RWPE1 (cell line): Measurements from ENCODE around the gene VEZF1.

Source experiments
- CTCF ChIA-PET: fragments of 350-600 bp; sonication (Branson Sonifier 250); formaldehyde crosslinking; extraction: SDS; loops from one replicate; lab custom pipeline; 2021; lab: Yijun Ruan, JAX
- POLR2A ChIA-PET: fragments of 400-600 bp; formaldehyde crosslinking; extraction: SDS; loops from one replicate; lab custom pipeline; 2020; ENCODE audit warnings: antibody characterized with exemption; ENCODE audit not compliant: low non-redundant PET; lab: Yijun Ruan, JAX
- DNase-seq: peaks from one replicate; pipeline ENCODE4 v3.0.0; 2012; ENCODE audit warnings: low spot score
- H3K27ac ChIP-seq: fragments of 450-650 bp; 2 replicates; pipeline ENCODE4 v1.5.1; 2017
- CTCF ChIP-seq: fragments of 450-650 bp; conservative IDR thresholded peaks from 2 replicates; pipeline ENCODE4 v1.5.1; 2017; ENCODE audit warnings: low read depth, mild to moderate bottlenecking

VEZF1 gene

GRCh38 chr17:58010067-58010799 is 22.2 kb upstream of the VEZF1 start:
- POLR2A ChIA-PET = no interaction called here
- CTCF ChIA-PET = no interaction called here
- DNase-seq = no peak
- no peak overlapping the region for H3K27ac ChIP-seq
- TF ChIP-seq CTCF = no peak

GRCh38 chr17:58007781-58008706 is 20.0 kb upstream of the VEZF1 start:
- CTCF ChIA-PET = interaction anchor here (0.6 to 2.5 kb wide), 3 partner anchors 61 to 175 kb away, joined by 3 to 6 read pairs (median 3); no protein-coding TSS in a partner anchor
- H3K27ac ChIP-seq = peak overlapping the region; percentile 96
- POLR2A ChIA-PET = interaction anchor here (1.0 to 1.5 kb wide), 3 partner anchors 76 to 158 kb away, joined by 3 to 10 read pairs (median 3); partner anchors contain the start of genes DYNLL2 and MRPS23
- TF ChIP-seq CTCF = no peak
- DNase-seq = no peak

GRCh38 chr17:58006924-58007780 is 19.1 kb upstream of the VEZF1 start, which contains the start of gene SRSF1:
Gene SRSF1 (minus strand): TSS chr17:58007246. CDS start chr17:58007137, 109 bp downstream.
- DNase-seq = peak; percentile 96
- POLR2A ChIA-PET = interaction anchor here (0.6 to 1.5 kb wide), 4 partner anchors 10 to 157 kb away, joined by 3 to 10 read pairs (median 3); partner anchors contain the start of genes DYNLL2 and MRPS23
- H3K27ac ChIP-seq = peak within 1 kb of the TSS; percentile 96
- no peak for TF ChIP-seq CTCF
- CTCF ChIA-PET = interaction anchor here (0.6 to 2.5 kb wide), 4 partner anchors 60 to 176 kb away, joined by 3 to 6 read pairs (median 4); no protein-coding TSS in a partner anchor

GRCh38 chr17:58006560-58006923 is 18.5 kb upstream of the VEZF1 start:
- CTCF ChIA-PET = interaction anchor here (0.7 to 2.5 kb wide), 2 partner anchors 106 to 148 kb away, joined by 6 read pairs; no protein-coding TSS in a partner anchor
- TF ChIP-seq CTCF = no peak

GRCh38 chr17:58005728-58006559 is 17.9 kb upstream of the VEZF1 start:
- POLR2A ChIA-PET = interaction anchor here (0.6 kb wide), 1 partner anchor 1959 kb away, joined by 4 read pairs; the partner anchor contains the start of gene RNFT1
- no peak for TF ChIP-seq CTCF
- peak overlapping the region; percentile 96 for H3K27ac ChIP-seq
- CTCF ChIA-PET = interaction anchor here (2.5 kb wide), 1 partner anchor 107 kb away, joined by 6 read pairs; no protein-coding TSS in a partner anchor
- DNase-seq = no peak

More at GRCh38 chr17:58006560-58006923, 18.5 kb upstream of the VEZF1 start:
- POLR2A ChIA-PET = interaction anchor here (1.5 kb wide), 1 partner anchor 77 kb away, joined by 10 read pairs; the partner anchor contains the start of gene DYNLL2
- peak overlapping the region; percentile 96 for H3K27ac ChIP-seq
- no peak for DNase-seq
